ENCODE measurements around the gene RPP38. TPM values are rescaled to one million over a fixed set of nuclear protein-coding genes. Genes with fewer than 3 reads are reported as not detected.

The RPP38 gene
- polyA plus RNA-seq, 1 of the 3 experiments (the other 2 are of a cell fraction) = 18.5 TPM

DNA sequence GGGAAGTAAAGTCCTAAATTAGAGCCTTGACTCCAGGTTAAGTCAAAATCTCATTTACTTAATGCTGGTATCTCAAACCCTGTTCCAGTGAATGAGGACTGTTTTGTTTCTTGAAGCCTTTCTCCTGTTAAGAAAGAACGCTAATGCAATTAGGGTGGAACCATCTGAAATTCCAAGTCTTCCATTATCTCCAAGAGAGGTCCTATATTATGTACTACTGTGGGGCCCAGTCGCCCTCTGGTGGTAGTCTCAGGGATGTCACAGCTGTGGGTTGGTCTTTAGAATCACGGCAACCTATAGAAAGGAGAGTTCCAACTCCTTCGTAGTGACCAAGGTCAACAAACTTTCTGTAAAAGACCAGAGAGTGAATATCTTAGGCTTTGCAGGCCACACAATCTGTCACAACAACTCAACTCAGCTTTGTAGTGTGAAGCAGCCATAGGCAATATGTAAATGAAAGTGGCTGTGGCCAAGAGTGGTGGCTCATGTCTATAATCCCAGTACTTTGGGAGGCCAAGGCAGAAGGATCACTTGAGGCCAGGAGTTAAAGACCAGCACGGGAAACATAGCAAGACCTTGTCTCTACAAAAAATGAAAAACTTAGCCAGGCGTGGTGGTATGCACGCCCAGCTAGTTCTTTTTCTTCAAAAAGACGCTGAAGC lies 9.3 kb downstream of the RPP38 start:
- H3K27ac ChIP-seq (ENCODE audit: low read depth in 2 of 2, low read length in 1 of 2) = peak overlapping the region in 1 of 2 experiments; percentile 11; a peak in 1 of 4 replicates
- H3K9me3 ChIP-seq = no peaks in the 10 kb centered on the region
- peak; percentile 65 for TF ChIP-seq SMC3 (IDR thresholded peaks at IDR 0.05; ENCODE audit: low read depth, low read length)
- TF ChIP-seq USF1 (IDR thresholded peaks at IDR 0.05; ENCODE audit: borderline replicate concordance, low read depth) = no peak
- TF ChIP-seq RAD21 (IDR thresholded peaks at IDR 0.05; ENCODE audit: low read length) = peak; percentile 81
- TF ChIP-seq, protein P1, sequence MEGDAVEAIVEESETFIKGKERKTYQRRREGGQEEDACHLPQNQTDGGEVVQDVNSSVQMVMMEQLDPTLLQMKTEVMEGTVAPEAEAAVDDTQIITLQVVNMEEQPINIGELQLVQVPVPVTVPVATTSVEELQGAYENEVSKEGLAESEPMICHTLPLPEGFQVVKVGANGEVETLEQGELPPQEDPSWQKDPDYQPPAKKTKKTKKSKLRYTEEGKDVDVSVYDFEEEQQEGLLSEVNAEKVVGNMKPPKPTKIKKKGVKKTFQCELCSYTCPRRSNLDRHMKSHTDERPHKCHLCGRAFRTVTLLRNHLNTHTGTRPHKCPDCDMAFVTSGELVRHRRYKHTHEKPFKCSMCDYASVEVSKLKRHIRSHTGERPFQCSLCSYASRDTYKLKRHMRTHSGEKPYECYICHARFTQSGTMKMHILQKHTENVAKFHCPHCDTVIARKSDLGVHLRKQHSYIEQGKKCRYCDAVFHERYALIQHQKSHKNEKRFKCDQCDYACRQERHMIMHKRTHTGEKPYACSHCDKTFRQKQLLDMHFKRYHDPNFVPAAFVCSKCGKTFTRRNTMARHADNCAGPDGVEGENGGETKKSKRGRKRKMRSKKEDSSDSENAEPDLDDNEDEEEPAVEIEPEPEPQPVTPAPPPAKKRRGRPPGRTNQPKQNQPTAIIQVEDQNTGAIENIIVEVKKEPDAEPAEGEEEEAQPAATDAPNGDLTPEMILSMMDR (IDR thresholded peaks at IDR 0.05) = peak; percentile 94
- TF ChIP-seq POLR2AphosphoS5 (IDR thresholded peaks at IDR 0.05; ENCODE audit: low read depth, low read length) = no peak
- H3K4me2 ChIP-seq = no peak overlapping the region
- H2AFZ ChIP-seq (ENCODE audit: low read depth) = no peak overlapping the region
- H3F3A ChIP-seq (replicated peaks; ENCODE audit: insufficient read depth) = peaks cover 15% of the 10 kb centered on the region
- ChIA-PET CTCF (interaction anchor here (0.5 to 2.2 kb wide), 19 partner anchors 8 to 707 kb away, joined by 3 to 12 read pairs (median 3); partner anchors contain the start of genes DCLRE1C, FAM171A1 and RPP38), POLR2A (no interaction called here)
- no peaks in the 10 kb centered on the region for H3K4me1 ChIP-seq (ENCODE audit: control insufficient read depth in 1 of 2, insufficient read depth in 2 of 2, low read depth in 1 of 2, low read length in 1 of 2)
- peaks cover 40 to 61% of the 10 kb centered on the region in 2 experiments for H3K36me3 ChIP-seq (replicated peaks in 1 of 2; ENCODE audit: control insufficient read depth in 1 of 2, insufficient read depth in 2 of 2, low read length in 1 of 2)
- whole genome bisulfite sequencing (ENCODE audit: low lambda C conversion rate) = 52% methylated on average over 8 of the region's 8 CpGs
- H4K20me1 ChIP-seq (ENCODE audit: insufficient read depth) = no peaks in the 10 kb centered on the region
- H3K9me2 ChIP-seq = no peaks in the 10 kb centered on the region
- peak overlapping the region in 1 of 2 experiments; percentile 16; a peak in 1 of 4 replicates for H3K4me3 ChIP-seq (ENCODE audit: low read depth in 2 of 2, low read length in 1 of 2)
- H3K9ac ChIP-seq = no peak overlapping the region
- DNase-seq = peak; percentile 71
- H3K27me3 ChIP-seq (ENCODE audit: insufficient read depth) = no peaks in the 10 kb centered on the region
- H3K79me2 ChIP-seq (ENCODE audit: insufficient read depth) = peaks cover 14% of the 10 kb centered on the region

DNA sequence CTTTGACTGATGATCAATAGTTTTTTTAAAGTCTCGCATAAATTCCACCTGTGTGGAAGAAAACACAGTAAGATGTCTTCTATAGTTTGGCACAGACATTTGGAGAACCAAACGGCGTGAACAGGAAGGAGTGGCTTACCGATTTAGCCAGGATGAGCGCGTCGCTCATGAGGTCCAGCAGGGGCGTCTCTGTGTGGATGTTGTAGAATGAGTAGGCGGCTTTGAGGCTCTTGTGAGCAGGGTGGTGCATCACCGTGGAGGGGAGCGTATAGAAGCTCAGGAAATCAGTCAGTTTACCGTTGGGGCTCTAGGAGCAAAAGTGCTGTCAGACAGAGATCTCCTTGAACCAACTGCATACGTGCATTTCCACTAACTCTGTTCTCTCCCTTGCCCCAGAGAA lies 15.5 kb downstream of the RPP38 start:
- Histone ChIP-seq H3K4me1 (ENCODE audit: control insufficient read depth in 1 of 2, insufficient read depth in 2 of 2, low read depth in 1 of 2, low read length in 1 of 2) (no peaks in the 10 kb centered on the region), H3K79me2 (ENCODE audit: insufficient read depth) (peaks cover 5% of the 10 kb centered on the region; the same call in 1 of the 2 replicates), H3K9me2 (no peaks in the 10 kb centered on the region), H3K9ac (no peak overlapping the region), H3K36me3 (replicated peaks in 1 of 2; ENCODE audit: control insufficient read depth in 1 of 2, insufficient read depth in 2 of 2, low read length in 1 of 2) (peaks cover 31 to 58% of the 10 kb centered on the region in 2 experiments), H3K27ac (ENCODE audit: low read depth in 2 of 2, low read length in 1 of 2) (no peak overlapping the region), H3K27me3 (ENCODE audit: insufficient read depth) (no peaks in the 10 kb centered on the region), H2AFZ (ENCODE audit: low read depth) (no peak overlapping the region), H4K20me1 (ENCODE audit: insufficient read depth) (no peaks in the 10 kb centered on the region), H3K4me2 (no peak overlapping the region), H3F3A (replicated peaks; ENCODE audit: insufficient read depth) (peaks cover 5% of the 10 kb centered on the region), H3K4me3 (ENCODE audit: low read depth in 2 of 2, low read length in 1 of 2) (no peak overlapping the region), H3K9me3 (no peaks in the 10 kb centered on the region)
- no peak for DNase-seq
- ChIA-PET CTCF (no interaction called here), POLR2A (no interaction called here)
- TF ChIP-seq RCOR1 (IDR thresholded peaks at IDR 0.05; ENCODE audit: low read length) (no peak), REST (IDR thresholded peaks at IDR 0.05; ENCODE audit: low read depth, low read length) (no peak), TEAD4 (IDR thresholded peaks at IDR 0.05; ENCODE audit: borderline replicate concordance, insufficient read depth) (no peak), MEF2A (IDR thresholded peaks at IDR 0.05; ENCODE audit: borderline replicate concordance, low read depth) (no peak), EZH2phosphoT487 (IDR thresholded peaks at IDR 0.05; ENCODE audit: borderline replicate concordance, low read depth) (no peak), USF2 (IDR thresholded peaks at IDR 0.05; ENCODE audit: borderline replicate concordance, low read depth, low read length) (no peak), MXI1 (IDR thresholded peaks at IDR 0.05; ENCODE audit: low read depth, low read length) (no peak), SMC3 (IDR thresholded peaks at IDR 0.05; ENCODE audit: low read depth, low read length) (no peak), NFIC (IDR thresholded peaks at IDR 0.05; ENCODE audit: borderline replicate concordance) (no peak)
- TF ChIP-seq, protein P1 (IDR thresholded peaks at IDR 0.05) = no peak
- TF ChIP-seq, protein P2, sequence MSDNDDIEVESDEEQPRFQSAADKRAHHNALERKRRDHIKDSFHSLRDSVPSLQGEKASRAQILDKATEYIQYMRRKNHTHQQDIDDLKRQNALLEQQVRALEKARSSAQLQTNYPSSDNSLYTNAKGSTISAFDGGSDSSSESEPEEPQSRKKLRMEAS (IDR thresholded peaks at IDR 0.05; ENCODE audit: low read depth) = no peak
- 95% methylated on average over 13 of the region's 13 CpGs for WGBS (ENCODE audit: low lambda C conversion rate)
